HepG2 (cell line): Measurements from ENCODE around the gene TUBB. TPM values are rescaled to one million over a fixed set of nuclear protein-coding genes. Genes with fewer than 3 reads are reported as not detected.

ENCODE experiments used
- ARNT ChIP-seq: fragments of 450-650 bp; IDR thresholded peaks from 2 replicates; pipeline ENCODE4 v1.6.1; 2017
- CCDC6 ChIP-seq: sonication (generic); formaldehyde crosslinking; IDR thresholded peaks from 2 replicates; pipeline ENCODE4 v1.8.1; 2022; ENCODE audit warnings: mild to moderate bottlenecking, missing genetic modification reagents, moderate library complexity
- DNMT1 ChIP-seq: sonication (generic); formaldehyde crosslinking; IDR thresholded peaks from 2 replicates; pipeline ENCODE4 v1.5.1; 2020; ENCODE audit warnings: mild to moderate bottlenecking, missing genetic modification reagents
- ELF1 ChIP-seq: sonication (generic); formaldehyde crosslinking; IDR thresholded peaks from 2 replicates; pipeline ENCODE4 v1.4.0; 2020; ENCODE audit warnings: missing genetic modification reagents
- ERF ChIP-seq: IDR thresholded peaks from 2 replicates; pipeline ENCODE4 v1.6.1; 2018; ENCODE audit warnings: missing biosample characterization, missing genetic modification reagents
- ESRRA ChIP-seq: sonication (generic); formaldehyde crosslinking; IDR thresholded peaks from 2 replicates; pipeline ENCODE4 v1.5.1; 2020; ENCODE audit warnings: mild to moderate bottlenecking, low read depth, missing genetic modification reagents
- FOXP4 ChIP-seq: sonication (generic); formaldehyde crosslinking; IDR thresholded peaks from 2 replicates; pipeline ENCODE4 v1.4.0; 2020; ENCODE audit warnings: missing genetic modification reagents
- GLMP ChIP-seq: sonication (generic); formaldehyde crosslinking; IDR thresholded peaks from 2 replicates; pipeline ENCODE4 v1.9.0; 2021; ENCODE audit warnings: missing genetic modification reagents, mild to moderate bottlenecking, borderline replicate concordance
- HIVEP1 ChIP-seq: sonication (generic); formaldehyde crosslinking; IDR thresholded peaks from 2 replicates; pipeline ENCODE4 v1.4.0; 2020; ENCODE audit warnings: mild to moderate bottlenecking, missing genetic modification reagents
- LCORL ChIP-seq, 2 experiments: fragments of 450-650 bp in 1 of 2; sonication (generic) in 1 of 2; formaldehyde crosslinking in 1 of 2; IDR thresholded peaks; 2 replicates each; pipeline versions ENCODE4 v1.5.0 to v1.6.1; 2017 to 2020; ENCODE audit warnings: antibody characterized with exemption in 1 of 2, missing genetic modification reagents in 1 of 2
- MEIS2 ChIP-seq: sonication (generic); formaldehyde crosslinking; IDR thresholded peaks from 2 replicates; pipeline ENCODE4 v1.9.0; 2021; ENCODE audit warnings: mild to moderate bottlenecking, missing genetic modification reagents
- SRSF4 ChIP-seq: fragments of 200-400 bp; formaldehyde crosslinking; IDR thresholded peaks from one replicate; pipeline ENCODE4 v1.6.1; 2018; ENCODE audit warnings: mild to moderate bottlenecking, low read depth, low read length, moderate library complexity; ENCODE audit not compliant: poor library complexity, severe bottlenecking
- THRA ChIP-seq: sonication (generic); formaldehyde crosslinking; IDR thresholded peaks from 2 replicates; pipeline ENCODE4 v1.4.0; 2020; ENCODE audit warnings: missing genetic modification reagents, borderline replicate concordance
- ZC3H4 ChIP-seq: sonication (generic); formaldehyde crosslinking; IDR thresholded peaks from 2 replicates; pipeline ENCODE4 v1.4.0; 2020; ENCODE audit warnings: missing genetic modification reagents, borderline replicate concordance
- ZFP36L1 ChIP-seq: sonication (generic); formaldehyde crosslinking; IDR thresholded peaks from 2 replicates; pipeline ENCODE4 v1.8.0; 2022; ENCODE audit warnings: mild to moderate bottlenecking, missing genetic modification reagents, moderate library complexity
- ZFYVE20 ChIP-seq: sonication (generic); formaldehyde crosslinking; IDR thresholded peaks from 2 replicates; pipeline ENCODE4 v1.8.0; 2023; ENCODE audit warnings: low read depth, mild to moderate bottlenecking, moderate library complexity, missing genetic modification reagents, borderline replicate concordance
- ZNF256 ChIP-seq: sonication (generic); formaldehyde crosslinking; conservative IDR thresholded peaks from 2 replicates; pipeline ENCODE4 v1.4.0; 2020; ENCODE audit warnings: missing genetic modification reagents
- ZNF333 ChIP-seq: sonication (generic); formaldehyde crosslinking; IDR thresholded peaks from 2 replicates; pipeline ENCODE4 v1.4.0; 2020; ENCODE audit warnings: mild to moderate bottlenecking, missing genetic modification reagents, borderline replicate concordance
- ZNF430 ChIP-seq: sonication (generic); formaldehyde crosslinking; IDR thresholded peaks from 2 replicates; pipeline ENCODE4 v1.9.0; 2021; ENCODE audit warnings: mild to moderate bottlenecking, missing genetic modification reagents
- ZNF501 ChIP-seq: sonication (generic); formaldehyde crosslinking; IDR thresholded peaks from 2 replicates; pipeline ENCODE4 v1.5.1; 2020; ENCODE audit warnings: mild to moderate bottlenecking, moderate library complexity, missing genetic modification reagents
- ZNF530 ChIP-seq: sonication (generic); formaldehyde crosslinking; IDR thresholded peaks from 2 replicates; pipeline ENCODE4 v1.5.0; 2020; ENCODE audit warnings: low read depth, mild to moderate bottlenecking, missing genetic modification reagents
- ZNF552 ChIP-seq: sonication (generic); formaldehyde crosslinking; IDR thresholded peaks from 2 replicates; pipeline ENCODE4 v1.9.0; 2022; ENCODE audit warnings: missing genetic modification reagents, mild to moderate bottlenecking, borderline replicate concordance
- ZNF670 ChIP-seq: sonication (generic); formaldehyde crosslinking; IDR thresholded peaks from 2 replicates; pipeline ENCODE4 v1.8.0; 2022; ENCODE audit warnings: mild to moderate bottlenecking, missing genetic modification reagents, borderline replicate concordance
- ZNF777 ChIP-seq: sonication (generic); formaldehyde crosslinking; IDR thresholded peaks from 2 replicates; pipeline ENCODE4 v1.4.0; 2020; ENCODE audit warnings: missing genetic modification reagents
- ZNF850 ChIP-seq: sonication (generic); formaldehyde crosslinking; conservative IDR thresholded peaks from 2 replicates; pipeline ENCODE4 v1.9.0; 2021; ENCODE audit warnings: mild to moderate bottlenecking, missing genetic modification reagents
- ZSCAN25 ChIP-seq: sonication (generic); formaldehyde crosslinking; IDR thresholded peaks from 2 replicates; pipeline ENCODE4 v1.8.0; 2022; ENCODE audit warnings: mild to moderate bottlenecking, missing genetic modification reagents
- polyA plus RNA-seq, 8 experiments: library from polyadenylated mRNA; depleted of rRNA in 3 of 8; stranded (reverse) in 7 of 8; unstranded in 1 of 8; fragments of >200 nt; fragmentation: Illumina TruSeq in 4 of 8; extraction: Trizol in 4 of 8; gene quantifications; 2 replicates each; pipeline versions ENCODE4 v1.2.1 to v1.2.3, GENCODE V29; 2011 to 2016; ENCODE audit warnings: low read depth in 4 of 8, missing spikeins in 1 of 8, mixed read lengths in 1 of 8; ENCODE audit not compliant: insufficient read depth in 1 of 8
- total RNA-seq, 5 experiments: library from RNA; depleted of rRNA; stranded (reverse); fragments of >200 nt; fragmentation: Illumina TruSeq; extraction: Trizol; gene quantifications; 2 replicates each; pipeline ENCODE4 v1.2.3, GENCODE V29; 2016; ENCODE audit warnings: low read depth in 1 of 5

The TUBB gene
- total and polyA plus RNA-seq, 2 of the 13 experiments (the other 11 are each of a cell fraction or from before 2014, with no cell fraction given): 911 to 1,163 TPM

GRCh38 chr6:30678964-30679726, 41.0 kb upstream of the TUBB start (continued):
- TF ChIP-seq ZFP36L1 (CRISPR knock-in tag): no peak
- TF ChIP-seq ZNF670: no peak
- peak; percentile 88; the same call in 1 of the 2 replicates for TF ChIP-seq HIVEP1
- no peak for TF ChIP-seq ZNF256 (CRISPR knock-in tag)
- no peak for TF ChIP-seq SRSF4
- no peak for TF ChIP-seq ZNF552 (CRISPR knock-in tag)
- peak; percentile 89 for TF ChIP-seq ZNF777 (CRISPR knock-in tag)
- TF ChIP-seq ZNF333 (CRISPR knock-in tag): peak; percentile 84; the same call in 1 of the 2 replicates
- no peak for TF ChIP-seq LCORL (IDR thresholded peaks at IDR 0.05)
- peak; percentile 75 for TF ChIP-seq LCORL (CRISPR knock-in tag; IDR thresholded peaks at IDR 0.05)
- no peak for TF ChIP-seq ZFYVE20 (CRISPR knock-in tag)
- TF ChIP-seq ARNT: no peak
- TF ChIP-seq ZNF530 (CRISPR knock-in tag): no peak
- peak; percentile 67; the same call in 1 of the 2 replicates for TF ChIP-seq THRA (CRISPR knock-in tag)
- TF ChIP-seq CCDC6 (CRISPR knock-in tag): peak; percentile 90
- no peak for TF ChIP-seq ESRRA
- no peak for TF ChIP-seq ZNF850 (CRISPR knock-in tag)
- TF ChIP-seq MEIS2 (CRISPR knock-in tag): no peak
- peak; percentile 92 for TF ChIP-seq ZSCAN25 (CRISPR knock-in tag)
- peak; percentile 66 for TF ChIP-seq ELF1
- TF ChIP-seq ERF (CRISPR knock-in tag): peak; percentile 76
- TF ChIP-seq FOXP4 (CRISPR knock-in tag): 0 out of 2 replicates have a peak, but pooled peaks have one; percentile 24
- no peak; the same call in 1 of the 2 replicates for TF ChIP-seq ZNF430
- no peak for TF ChIP-seq GLMP (CRISPR knock-in tag)
- TF ChIP-seq DNMT1 (CRISPR knock-in tag): no peak
- no peak for TF ChIP-seq ZC3H4 (CRISPR knock-in tag)
- no peak; the same call in 1 of the 2 replicates for TF ChIP-seq ZNF501 (CRISPR knock-in tag)
